HG03139 (cell line): Measurements from ENCODE around the gene SYCP3.
A peak's percentile ranks its signal among the peaks of the same experiment; 100 is the strongest.

Source experiments
- ATAC-seq: cut with Tn5 transposase; IDR thresholded peaks from one replicate; pipeline ENCODE4 v1.9.1; 2021; ENCODE audit not compliant: unreplicated experiment

SYCP3 gene

GRCh38 chr12:101738920-101739665 lies at the start of gene SYCP3:
Gene SYCP3, minus strand, starts transcription at chr12:101739462. Its CDS starts 1,527 bp downstream, at chr12:101737935.
- ATAC-seq = no peak

- no peak for ATAC-seq
Observed at GRCh38 chr12:101785671-101786070, 46.4 kb upstream of the SYCP3 start.

- ATAC-seq = no peak
Observed at GRCh38 chr12:101784376-101784775, 45.1 kb upstream of the SYCP3 start.

- no peak for ATAC-seq
Observed at GRCh38 chr12:101783838-101784237, 44.6 kb upstream of the SYCP3 start.

GRCh38 chr12:101783150-101783549 lies 43.9 kb upstream of the SYCP3 start:
- ATAC-seq = no peak

GRCh38 chr12:101782273-101782731 lies 43.0 kb upstream of the SYCP3 start:
- no peak for ATAC-seq

GRCh38 chr12:101781834-101782233 lies 42.6 kb upstream of the SYCP3 start:
- no peak for ATAC-seq

GRCh38 chr12:101780599-101780998 lies 41.3 kb upstream of the SYCP3 start:
- no peak for ATAC-seq

GRCh38 chr12:101779626-101780025 lies 40.4 kb upstream of the SYCP3 start:
- no peak for ATAC-seq

GRCh38 chr12:101779200-101779599 lies 39.9 kb upstream of the SYCP3 start:
- no peak for ATAC-seq

- no peak for ATAC-seq
Observed at GRCh38 chr12:101777978-101778377, 38.7 kb upstream of the SYCP3 start.

- no peak for ATAC-seq
Observed at GRCh38 chr12:101777485-101777884, 38.2 kb upstream of the SYCP3 start.

- ATAC-seq = no peak
Observed at GRCh38 chr12:101775816-101776215, 36.6 kb upstream of the SYCP3 start.

- ATAC-seq = peak; percentile 78
Observed at GRCh38 chr12:101773650-101774162, 34.4 kb upstream of the SYCP3 start.

GRCh38 chr12:101772012-101772775 lies 32.9 kb upstream of the SYCP3 start:
- no peak for ATAC-seq

- ATAC-seq = no peak
Observed at GRCh38 chr12:101769865-101770264, 30.6 kb upstream of the SYCP3 start.

- no peak for ATAC-seq
Observed at GRCh38 chr12:101768781-101769180, 29.5 kb upstream of the SYCP3 start.

GRCh38 chr12:101767537-101767936 lies 28.3 kb upstream of the SYCP3 start:
- no peak for ATAC-seq

- no peak for ATAC-seq
Observed at GRCh38 chr12:101764051-101764792, 25.0 kb upstream of the SYCP3 start.

- ATAC-seq = no peak
Observed at GRCh38 chr12:101763246-101763931, 24.1 kb upstream of the SYCP3 start.

GRCh38 chr12:101761781-101762180 lies 22.5 kb upstream of the SYCP3 start:
- ATAC-seq = no peak
